Endothelial cell of hepatic sinusoid (primary cell): ENCODE results near the gene NELFE.
"Not testable (repeated sequence)": the region's sequence is repeated elsewhere in the genome, so short reads cannot be mapped to it uniquely, and the experiment has no call there.

Source experiments
- in situ Hi-C: cut with HindIII; loops from 2 replicates; pipeline ENCODE4 v1.10.0; 2017; ENCODE audit warnings: low sequenced_read_pairs

NELFE gene, protein sequence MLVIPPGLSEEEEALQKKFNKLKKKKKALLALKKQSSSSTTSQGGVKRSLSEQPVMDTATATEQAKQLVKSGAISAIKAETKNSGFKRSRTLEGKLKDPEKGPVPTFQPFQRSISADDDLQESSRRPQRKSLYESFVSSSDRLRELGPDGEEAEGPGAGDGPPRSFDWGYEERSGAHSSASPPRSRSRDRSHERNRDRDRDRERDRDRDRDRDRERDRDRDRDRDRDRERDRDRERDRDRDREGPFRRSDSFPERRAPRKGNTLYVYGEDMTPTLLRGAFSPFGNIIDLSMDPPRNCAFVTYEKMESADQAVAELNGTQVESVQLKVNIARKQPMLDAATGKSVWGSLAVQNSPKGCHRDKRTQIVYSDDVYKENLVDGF

DNA sequence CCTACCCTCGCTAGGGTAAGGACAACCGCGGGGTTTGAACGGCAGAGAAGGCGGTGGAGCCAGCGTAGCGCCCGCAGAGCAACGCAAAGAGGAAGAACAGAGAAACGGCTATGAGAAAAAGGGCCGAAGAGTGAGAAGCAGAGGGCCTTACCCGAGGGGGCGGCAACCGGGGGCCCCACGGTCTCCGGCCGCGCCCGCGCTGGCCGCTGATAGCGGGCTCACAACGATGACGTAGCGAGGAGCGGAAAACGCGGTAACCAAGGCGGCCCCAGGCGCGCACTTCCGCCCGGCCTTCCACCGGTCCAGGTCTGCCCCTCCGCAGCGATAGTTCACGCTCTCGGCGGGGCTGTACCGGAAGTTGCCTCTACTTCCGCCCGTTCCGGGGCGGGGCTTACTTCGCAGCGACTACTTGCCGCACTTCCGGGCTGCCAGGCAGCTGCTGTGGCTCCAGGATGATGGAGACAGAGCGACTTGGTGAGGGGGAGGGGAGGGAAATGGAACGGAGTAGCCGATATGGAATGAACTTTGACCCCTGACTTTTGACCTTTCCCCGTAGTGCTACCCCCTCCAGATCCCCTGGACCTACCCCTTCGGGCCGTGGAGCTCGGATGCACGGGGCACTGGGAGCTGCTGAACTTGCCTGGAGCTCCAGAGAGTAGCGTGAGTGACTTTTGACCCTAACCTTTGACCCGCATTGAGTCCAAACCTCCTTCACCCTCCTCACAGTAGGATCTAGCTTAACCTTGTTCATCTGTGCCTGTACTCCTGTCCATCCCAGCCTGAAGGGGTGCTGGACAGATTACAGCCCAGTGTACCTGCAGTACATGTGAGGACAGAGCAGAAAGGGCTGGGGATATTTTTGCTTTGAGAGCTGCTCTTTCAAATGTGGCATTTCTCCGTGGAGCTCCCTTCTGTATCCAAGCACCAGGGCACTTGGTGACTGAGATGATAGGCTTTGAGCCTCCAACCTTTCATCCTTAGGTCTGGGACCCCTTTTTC, at the start of gene NELFE, which contains the start of gene SKIC2:
Gene NELFE (minus strand): TSS at position 231 of the 999 bp plus-strand sequence. CDS start 525 bp downstream, outside the sequence.
Gene SKIC2 (plus strand): TSS at position 435 of the 999 bp plus-strand sequence. CDS start 18 bp downstream, at position 453.
- in situ Hi-C loops: no loop called here

DNA sequence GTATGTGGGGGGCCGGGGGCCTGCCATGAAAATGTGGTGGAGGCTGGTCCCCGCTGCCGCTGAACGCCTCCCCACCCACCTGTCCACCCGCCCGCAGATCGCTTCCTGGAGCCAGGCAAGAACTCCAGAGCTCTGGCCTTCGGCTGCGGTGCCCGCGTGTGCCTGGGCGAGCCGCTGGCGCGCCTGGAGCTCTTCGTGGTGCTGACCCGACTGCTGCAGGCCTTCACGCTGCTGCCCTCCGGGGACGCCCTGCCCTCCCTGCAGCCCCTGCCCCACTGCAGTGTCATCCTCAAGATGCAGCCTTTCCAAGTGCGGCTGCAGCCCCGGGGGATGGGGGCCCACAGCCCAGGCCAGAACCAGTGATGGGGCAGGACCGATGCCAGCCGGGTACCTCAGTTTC, 49.3 kb upstream of the NELFE start:
- in situ Hi-C loops: not testable (repeated sequence)

DNA sequence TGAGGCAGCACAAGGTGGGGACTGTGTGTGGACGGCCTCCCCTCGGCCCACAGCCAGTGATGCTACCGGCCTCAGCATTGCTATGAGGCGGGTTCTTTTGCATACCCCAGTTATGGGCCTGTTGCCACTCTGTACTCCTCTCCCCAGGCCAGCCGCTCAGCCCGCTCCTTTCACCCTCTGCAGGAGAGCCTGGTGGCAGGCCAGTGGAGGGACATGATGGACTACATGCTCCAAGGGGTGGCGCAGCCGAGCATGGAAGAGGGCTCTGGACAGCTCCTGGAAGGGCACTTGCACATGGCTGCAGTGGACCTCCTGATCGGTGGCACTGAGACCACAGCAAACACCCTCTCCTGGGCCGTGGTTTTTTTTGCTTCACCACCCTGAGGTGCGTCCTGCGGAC, 48.3 kb upstream of the NELFE start:
- in situ Hi-C loops: not testable (repeated sequence)

DNA sequence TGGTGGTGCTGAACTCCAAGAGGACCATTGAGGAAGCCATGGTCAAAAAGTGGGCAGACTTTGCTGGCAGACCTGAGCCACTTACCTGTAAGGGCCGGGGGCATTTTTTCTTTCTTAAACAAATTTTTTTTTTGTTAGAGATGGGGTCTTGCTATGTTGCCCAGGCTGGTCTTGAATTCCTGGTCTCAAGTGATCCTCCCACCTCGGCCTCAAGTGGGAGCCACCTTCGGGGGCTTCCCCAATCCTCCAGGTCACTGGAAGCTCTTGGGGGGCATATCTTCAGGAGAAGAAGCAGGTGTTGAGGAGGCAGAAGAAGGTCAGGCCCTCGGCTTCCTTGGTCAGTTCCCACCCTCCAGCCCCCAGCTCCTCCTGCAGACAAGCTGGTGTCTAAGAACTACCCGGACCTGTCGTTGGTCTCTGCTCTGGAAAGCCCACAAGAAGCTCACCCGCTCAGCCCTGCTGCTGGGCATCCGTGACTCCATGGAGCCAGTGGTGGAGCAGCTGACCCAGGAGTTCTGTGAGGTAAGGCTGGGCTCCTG, 47.3 kb upstream of the NELFE start:
- in situ Hi-C loops: not testable (repeated sequence)

DNA sequence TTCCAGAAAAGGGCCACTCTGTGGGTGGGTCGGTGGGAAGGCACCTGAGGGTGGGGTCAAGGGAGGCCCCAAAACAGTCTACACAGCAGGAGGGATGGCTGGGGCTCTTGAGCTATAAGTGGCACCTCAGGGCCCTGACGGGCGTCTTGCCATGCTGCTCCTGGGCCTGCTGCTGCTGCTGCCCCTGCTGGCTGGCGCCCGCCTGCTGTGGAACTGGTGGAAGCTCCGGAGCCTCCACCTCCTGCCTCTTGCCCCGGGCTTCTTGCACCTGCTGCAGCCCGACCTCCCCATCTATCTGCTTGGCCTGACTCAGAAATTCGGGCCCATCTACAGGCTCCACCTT, 46.7 kb upstream of the NELFE start:
- in situ Hi-C loops: not testable (repeated sequence)

DNA sequence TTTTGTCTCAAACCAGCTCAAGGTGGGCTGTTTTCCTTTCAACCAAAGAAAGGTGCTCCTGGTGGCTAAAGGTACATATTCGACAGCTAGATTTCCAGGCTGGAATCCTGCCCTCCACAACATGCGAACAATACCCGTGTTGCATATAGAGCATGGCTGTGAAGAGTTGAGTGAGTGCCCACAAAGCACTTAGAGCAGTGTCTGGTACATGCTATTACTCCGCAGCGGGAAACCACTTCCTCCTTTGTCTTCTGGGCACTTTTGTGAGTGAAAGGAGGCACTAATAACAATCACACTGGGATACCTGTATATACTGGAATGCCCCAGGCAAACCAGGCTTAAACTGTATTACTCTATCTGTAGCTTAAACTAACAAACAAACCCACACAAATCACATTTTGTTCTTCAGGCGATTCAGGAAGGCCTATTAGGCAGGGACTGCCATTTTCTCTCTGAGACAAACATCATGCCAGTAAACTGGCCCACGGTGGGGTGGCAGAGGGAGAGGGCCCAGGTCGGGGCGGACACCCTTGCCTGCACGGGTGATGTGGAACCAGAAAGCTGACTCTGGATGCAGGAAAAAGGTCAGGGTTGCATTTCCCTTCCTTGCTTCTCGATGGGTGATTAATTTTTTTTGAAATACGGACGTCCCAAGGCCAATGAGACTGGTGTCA, 46.2 kb upstream of the NELFE start:
- in situ Hi-C loops: not testable (repeated sequence)

DNA sequence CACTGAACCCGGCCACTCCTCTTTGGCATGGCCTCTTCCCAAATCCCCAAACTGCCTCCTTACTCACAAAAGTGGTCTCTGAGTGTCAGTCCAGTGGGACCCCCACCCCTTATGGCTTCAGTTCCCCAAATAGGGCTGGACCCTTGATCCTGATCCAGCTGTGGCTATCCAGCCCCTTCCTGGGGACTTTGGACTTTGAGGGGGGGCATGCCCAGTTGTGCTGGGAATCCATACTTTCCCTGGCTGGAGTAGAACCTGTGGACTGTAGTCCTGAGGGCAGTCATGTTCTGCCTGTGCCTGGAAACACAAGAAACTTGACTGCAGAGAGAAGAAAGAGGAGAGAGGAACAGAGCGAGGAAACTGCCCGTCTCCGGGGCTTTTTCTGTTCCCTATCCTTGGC, 45.6 kb upstream of the NELFE start:
- in situ Hi-C loops: not testable (repeated sequence)

DNA sequence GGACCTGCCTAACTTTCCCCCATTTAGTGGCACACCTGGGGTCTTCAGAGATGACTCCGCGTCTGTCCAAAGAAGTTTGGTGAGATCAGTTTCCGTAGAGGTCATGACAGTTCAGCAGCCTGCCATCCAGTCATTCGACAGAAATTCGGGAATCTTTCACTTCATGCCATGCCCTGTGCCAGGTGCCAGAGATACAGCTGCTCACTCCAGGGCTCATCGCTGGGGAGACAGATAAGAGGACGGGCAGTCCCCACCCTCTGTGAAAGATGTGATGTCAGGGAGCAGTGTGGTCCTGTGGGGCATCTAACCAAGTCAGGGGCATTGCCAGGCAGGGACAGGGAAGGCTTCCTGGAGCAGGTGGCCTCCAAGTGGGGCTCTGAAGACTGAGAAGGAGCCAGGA, 44.5 kb upstream of the NELFE start:
- in situ Hi-C loops: not testable (repeated sequence)

DNA sequence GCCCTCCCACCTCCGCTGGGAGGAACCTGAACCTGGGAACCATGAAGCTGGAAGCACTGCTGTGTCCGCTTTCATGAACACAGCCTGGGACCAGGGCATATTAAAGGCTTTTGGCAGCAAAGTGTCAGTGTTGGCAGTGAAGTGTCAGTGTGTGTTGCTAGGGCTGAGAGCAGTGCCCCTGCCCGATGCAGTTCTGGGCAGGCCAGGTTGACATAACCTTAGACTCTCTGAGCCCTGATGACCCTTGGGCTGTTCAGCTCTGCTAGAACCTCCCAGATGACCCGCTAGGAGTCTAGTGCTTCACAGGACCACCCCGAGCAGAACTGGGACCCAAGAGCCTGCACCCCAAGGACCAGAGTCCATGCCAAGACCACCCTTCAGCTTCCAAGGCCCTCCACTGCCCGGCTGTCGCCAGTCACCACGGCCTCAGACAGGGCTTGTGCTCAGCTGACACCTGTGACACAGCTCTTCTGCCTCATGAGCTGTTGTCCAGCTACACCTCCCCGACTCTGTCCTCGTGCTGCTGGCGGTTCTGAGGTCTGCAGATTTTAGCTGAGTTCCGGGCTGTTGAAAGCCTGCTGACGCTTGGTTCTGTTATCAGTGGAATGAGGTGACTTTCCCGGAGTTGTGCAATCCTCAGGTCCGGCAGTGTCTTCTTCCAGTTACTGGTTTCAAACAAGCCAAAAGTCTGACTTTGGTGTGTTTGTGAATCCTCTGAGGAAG, 43.9 kb upstream of the NELFE start:
- in situ Hi-C loops: not testable (repeated sequence)

DNA sequence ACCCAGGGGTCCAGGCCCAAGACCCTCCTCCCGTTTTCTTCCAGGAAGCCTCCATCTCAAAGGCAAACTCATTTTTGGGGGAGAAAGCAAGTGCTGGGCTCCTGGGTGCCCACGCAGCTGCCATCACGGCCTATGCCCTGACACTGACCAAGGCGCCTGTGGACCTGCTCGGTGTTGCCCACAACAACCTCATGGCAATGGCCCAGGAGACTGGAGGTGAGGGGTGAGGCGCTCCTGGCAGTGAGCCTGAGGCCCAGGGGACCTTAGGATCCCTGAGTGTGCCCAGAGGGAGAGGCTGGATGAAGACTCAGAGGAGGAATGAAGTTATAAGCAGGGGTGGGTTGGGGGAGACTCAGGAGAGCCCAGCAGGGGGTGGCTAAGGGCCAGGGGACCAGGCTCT, 37.6 kb upstream of the NELFE start:
- in situ Hi-C loops: not testable (repeated sequence)

DNA sequence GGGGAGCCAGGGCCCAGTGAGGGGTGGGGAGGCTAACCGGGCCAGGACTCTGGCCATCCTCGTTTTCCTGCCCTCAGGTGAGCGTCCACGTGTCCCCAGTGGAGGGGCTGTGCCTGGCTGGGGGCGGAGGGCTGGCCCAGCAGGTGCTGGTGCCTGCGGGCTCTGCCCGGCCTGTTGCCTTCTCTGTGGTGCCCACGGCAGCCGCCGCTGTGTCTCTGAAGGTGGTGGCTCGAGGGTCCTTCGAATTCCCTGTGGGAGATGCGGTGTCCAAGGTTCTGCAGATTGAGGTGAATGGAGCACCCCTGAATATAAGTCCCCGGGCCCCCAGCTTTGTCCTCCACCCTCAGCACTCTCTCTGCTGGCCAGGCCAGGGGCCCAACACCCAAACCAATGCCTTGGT, 35.6 kb upstream of the NELFE start:
- in situ Hi-C loops: not testable (repeated sequence)

DNA sequence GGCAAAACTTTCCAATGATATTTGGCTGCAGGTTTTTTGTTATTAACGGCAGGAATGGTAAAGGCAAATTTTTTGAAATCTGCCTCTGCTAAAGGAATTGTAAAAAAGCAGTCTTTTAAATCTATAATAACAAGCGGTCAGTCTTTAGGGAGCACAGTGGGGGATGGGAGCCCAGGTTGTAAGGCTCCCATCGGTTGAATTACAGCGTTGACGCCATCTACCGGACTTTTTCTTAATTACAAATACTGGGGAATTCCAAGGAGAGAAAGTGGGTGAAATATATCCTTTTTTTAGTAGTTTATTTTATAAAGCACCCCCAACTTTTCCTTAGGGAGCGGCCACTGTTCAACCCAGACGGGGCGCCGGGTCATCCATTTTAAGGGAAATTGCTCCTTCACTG, 30.6 kb upstream of the NELFE start:
- in situ Hi-C loops: not testable (repeated sequence)

DNA sequence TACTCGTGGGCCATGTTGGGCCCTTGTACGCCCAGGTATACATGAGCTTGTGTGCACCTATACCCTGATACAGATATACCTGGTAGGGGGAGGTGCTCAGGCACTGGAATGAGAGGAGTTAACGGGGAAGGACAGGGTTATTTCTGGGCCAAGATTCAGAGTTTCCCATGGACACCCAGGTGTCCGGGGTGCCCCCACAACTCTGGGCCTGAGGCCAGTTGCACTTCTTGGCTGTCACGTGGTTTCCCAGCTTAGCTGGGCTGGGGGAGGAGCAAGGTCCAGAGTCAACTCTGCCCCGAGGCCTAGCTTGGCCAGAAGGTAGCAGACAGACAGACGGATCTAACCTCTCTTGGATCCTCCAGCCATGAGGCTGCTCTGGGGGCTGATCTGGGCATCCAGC, 23.0 kb upstream of the NELFE start, which contains the start of gene C4A:
Gene C4A (plus strand): TSS at position 314 of the 400 bp plus-strand sequence. CDS start 51 bp downstream, at position 365.
- in situ Hi-C loops: not testable (repeated sequence)

DNA sequence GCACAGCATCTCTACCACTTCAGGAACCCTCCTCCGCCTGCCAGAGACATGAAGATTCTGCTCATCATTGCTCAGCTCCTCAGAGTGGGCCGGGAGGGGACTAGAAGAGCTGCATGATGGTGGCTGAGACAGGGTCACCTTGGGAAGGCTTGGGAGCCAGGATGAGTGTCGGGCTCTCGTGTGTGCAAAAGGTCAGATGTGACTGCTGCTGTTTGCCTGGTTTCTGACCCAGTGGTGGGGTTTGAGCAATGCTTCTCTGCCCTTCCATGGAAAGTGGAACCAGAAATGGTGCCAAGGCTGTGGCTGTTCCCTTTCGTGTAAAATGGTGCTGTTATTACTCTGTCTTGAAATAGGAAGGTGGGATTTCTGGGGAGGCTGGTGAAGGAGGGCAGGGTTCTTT, 22.2 kb upstream of the NELFE start:
- in situ Hi-C loops: not testable (repeated sequence)

DNA sequence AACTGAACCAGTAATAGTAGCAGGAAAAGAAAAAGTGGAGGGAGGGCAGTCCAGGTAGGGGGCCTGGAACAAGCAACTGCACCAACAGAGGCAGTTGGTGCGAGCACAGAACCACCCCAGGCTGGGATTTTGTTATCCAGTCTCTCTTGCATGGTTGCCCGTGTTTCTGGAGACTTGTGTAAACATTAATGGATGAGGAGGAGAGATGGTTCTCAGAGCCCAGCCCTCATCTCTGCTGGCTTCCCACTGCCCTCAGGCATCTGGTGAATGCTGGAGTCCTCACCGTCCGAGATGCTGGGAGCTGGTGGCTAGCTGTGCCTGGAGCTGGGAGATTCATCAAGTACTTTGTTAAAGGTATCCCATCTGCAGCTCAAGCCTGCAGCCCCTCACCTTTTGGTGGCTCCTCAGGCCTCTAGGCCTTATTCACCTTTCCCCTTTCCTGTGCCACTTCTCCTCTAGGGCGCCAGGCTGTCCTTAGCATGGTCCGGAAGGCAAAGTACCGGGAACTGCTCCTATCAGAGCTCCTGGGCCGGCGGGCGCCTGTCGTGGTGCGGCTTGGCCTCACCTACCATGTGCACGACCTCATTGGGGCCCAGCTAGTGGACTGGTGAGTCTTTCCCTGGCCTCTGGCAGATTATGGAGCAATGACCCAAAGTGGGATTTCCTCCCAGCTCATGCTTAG, 21.6 kb upstream of the NELFE start:
- in situ Hi-C loops: not testable (repeated sequence)

DNA sequence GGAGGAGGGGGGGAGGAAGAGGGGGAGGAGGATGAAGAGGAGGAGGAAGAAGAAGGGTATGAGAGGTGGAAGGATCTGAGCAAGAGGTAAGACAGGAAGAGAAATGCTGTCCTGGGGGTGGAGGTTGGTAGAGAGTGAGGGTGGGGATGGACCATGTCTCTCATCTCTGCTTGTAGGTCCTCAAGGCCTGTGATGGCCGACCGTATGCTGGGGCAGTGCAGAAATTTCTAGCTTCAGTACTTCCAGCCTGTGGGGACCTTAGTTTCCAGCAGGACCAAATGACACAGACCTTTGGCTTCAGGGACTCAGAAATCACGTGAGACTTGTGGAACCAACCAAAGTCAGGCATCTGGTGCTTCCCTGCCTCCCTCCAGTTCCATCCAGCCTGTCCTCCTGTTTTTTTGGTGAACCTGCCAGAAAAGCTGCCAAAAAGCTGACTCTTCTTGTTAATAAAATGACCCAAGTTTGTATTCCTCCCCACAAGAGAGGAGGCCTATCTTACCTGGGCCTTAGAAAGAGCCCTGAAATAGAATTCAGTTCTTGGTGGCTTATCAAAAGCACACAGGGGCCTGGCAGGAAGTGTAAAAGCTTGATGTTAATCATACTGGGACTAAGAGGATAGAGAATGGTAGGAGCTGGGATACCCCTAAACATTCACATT, 20.6 kb upstream of the NELFE start:
- in situ Hi-C loops: no loop called here

DNA sequence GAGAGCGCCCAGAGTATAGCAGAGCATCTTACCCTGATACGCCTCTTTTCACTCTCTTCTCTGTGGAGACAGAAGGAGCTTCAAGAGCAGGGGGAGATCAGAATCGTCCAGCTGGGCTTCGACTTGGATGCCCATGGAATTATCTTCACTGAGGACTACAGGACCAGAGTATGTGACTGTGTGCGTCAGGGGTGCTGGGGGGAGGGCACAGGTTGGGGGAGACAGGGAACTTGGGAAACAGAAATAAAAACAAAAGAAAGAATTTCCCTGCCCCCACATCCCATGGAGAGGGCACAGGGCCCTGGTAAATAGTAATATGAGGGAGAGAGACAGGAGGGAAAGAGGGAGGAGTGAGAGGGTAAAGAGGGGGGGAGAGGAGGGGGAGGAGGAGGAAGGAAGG, 20.1 kb upstream of the NELFE start:
- in situ Hi-C loops: no loop called here

DNA sequence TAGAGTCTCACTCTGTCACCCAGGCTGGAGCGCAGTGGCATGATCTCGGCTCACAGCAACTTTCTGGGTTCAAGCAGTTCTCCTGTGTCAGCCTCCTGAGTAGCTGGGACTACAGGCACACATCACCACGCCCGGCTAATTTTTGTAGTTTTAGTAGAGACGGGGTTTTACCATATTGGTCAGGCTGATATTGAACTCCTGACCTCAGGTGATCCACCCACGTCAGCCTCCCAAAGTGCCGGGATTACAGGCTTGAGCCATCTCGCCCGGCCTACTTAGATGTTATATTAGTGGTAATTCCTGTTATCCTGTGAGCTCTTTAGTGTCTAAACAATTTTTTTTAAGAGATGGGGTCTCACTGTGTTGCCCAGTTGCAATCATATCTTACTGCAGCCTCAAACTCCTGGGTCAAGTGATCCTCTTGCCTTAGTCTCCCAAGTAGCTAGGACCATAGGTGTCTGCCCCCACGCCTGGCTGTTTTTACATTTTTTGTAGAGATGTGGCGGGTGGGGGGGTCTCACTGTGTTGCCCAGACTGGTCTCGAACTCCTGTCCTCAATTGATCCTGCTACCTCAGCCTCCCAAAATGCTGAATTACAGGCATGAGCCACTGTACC, 19.2 kb upstream of the NELFE start:
- in situ Hi-C loops: no loop called here
